ENCODE results near the gene TMUB1. TPM values are rescaled to one million over a fixed set of nuclear protein-coding genes. Genes with fewer than 3 reads are reported as not detected.
"Not testable (repeated sequence)": the region's sequence is repeated elsewhere in the genome, so short reads cannot be mapped to it uniquely, and the experiment has no call there.

TMUB1 gene
- total and polyA plus RNA-seq, 8 donors: 12.7 to 86.8 (median 63.6) TPM

GRCh38 chr7:151046603-151047573, 36.4 kb downstream of the TMUB1 start:
- intact Hi-C loops (cut with DNase I; ENCODE audit: low total_unique reads): no loop called here
- peak in 1 of 2 donors; percentile 75 for DNase-seq

DNA sequence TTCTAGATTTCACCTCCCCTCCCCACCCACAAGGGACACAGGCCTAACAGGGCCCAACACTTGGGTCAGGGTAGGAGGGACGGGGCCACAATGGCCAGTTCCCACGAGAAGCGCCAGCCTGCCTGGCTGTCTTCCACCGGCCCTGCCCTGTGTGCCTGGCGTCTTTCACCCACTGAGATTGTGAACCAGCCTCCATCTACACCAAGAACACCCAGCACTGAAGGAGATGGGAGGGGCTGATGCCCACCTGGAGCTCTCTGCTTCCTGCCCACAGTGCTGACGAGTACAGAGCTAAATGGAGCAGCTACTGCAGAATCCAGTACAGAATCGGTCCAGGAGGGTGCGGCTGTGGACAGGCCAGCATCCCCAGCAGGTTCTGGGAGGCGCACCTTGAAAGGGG, 37.3 kb downstream of the TMUB1 start:
- intact Hi-C loops (cut with DNase I; ENCODE audit: low total_unique reads): no loop called here
- Histone ChIP-seq H3K9me3 (no peaks in the 10 kb centered on the region), H3K36me3 (peaks cover 6 to 54% (median 45%) of the 10 kb centered on the region in 4 donors), H3K4me1 (peaks cover 6 to 21% (median 13%) of the 10 kb centered on the region in 4 donors), H3K27me3 (peaks cover 0 to 12% (median 8%) of the 10 kb centered on the region in 3 donors), H3K27ac (no peak overlapping the region), H3K4me3 (no peak overlapping the region)
- DNase-seq: no peak
- TF ChIP-seq CTCF (IDR thresholded peaks at IDR 0.05) (no peak), POLR2AphosphoS5 (IDR thresholded peaks at IDR 0.05) (no peak), EP300 (IDR thresholded peaks at IDR 0.05) (no peak), POLR2A (IDR thresholded peaks at IDR 0.05) (no peak)
- WGBS, 5 donors: 70 to 79% (median 74%) methylated on average over 9 of the region's 9 CpGs

More at GRCh38 chr7:151046603-151047573, 36.4 kb downstream of the TMUB1 start:
- peaks cover 0 to 22% (median 11%) of the 10 kb centered on the region in 3 donors for H3K27me3 ChIP-seq
- peaks cover 6 to 30% (median 21%) of the 10 kb centered on the region in 4 donors for H3K4me1 ChIP-seq
- WGBS, 5 donors: 39 to 57% (median 42%) methylated on average over 12 to 14 of the region's 14 CpGs
- H3K27ac ChIP-seq: no peak overlapping the region
- peaks cover 6 to 45% (median 37%) of the 10 kb centered on the region in 4 donors for H3K36me3 ChIP-seq
- H3K9me3 ChIP-seq: no peaks in the 10 kb centered on the region
- no peak overlapping the region for H3K4me3 ChIP-seq
- TF ChIP-seq POLR2A (IDR thresholded peaks at IDR 0.05): no peak
- TF ChIP-seq EP300 (IDR thresholded peaks at IDR 0.05): no peak
- no peak for TF ChIP-seq POLR2AphosphoS5 (IDR thresholded peaks at IDR 0.05)
- no peak for TF ChIP-seq CTCF (IDR thresholded peaks at IDR 0.05)

DNA sequence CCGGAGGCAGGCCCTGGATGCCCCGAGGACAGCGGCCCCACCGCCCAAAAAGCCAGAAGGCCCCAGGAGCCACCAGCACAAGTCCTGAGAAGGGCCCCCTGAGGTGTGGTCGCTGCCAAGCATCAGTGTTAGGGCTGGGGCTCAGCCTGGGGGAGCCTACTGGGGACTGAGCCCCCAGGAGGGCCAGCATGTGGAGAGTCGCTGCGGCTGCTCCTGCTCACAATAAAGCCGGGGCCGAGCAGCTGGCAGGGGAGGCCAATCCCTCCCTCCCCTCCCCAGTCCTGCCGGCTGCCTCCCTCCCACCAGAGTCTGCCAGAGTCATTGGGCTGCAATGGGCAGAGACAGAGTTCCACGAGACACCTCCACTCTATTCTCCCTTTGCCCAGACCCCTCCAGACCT, 38.0 kb downstream of the TMUB1 start:
- Histone ChIP-seq H3K36me3 (peaks cover 6 to 56% (median 47%) of the 10 kb centered on the region in 4 donors), H3K4me3 (no peak overlapping the region), H3K4me1 (peaks cover 5 to 17% (median 9%) of the 10 kb centered on the region in 4 donors), H3K27ac (no peak overlapping the region), H3K9me3 (no peaks in the 10 kb centered on the region), H3K27me3 (peaks cover 0 to 5% (median under 1%) of the 10 kb centered on the region in 3 donors)
- intact Hi-C loops (cut with DNase I; ENCODE audit: low total_unique reads): no loop called here
- no peak for TF ChIP-seq POLR2AphosphoS5 (IDR thresholded peaks at IDR 0.05)
- WGBS, 5 donors: 83 to 94% (median 89%) methylated on average over 2 to 11 of the region's 11 CpGs
- DNase-seq: no peak

DNA sequence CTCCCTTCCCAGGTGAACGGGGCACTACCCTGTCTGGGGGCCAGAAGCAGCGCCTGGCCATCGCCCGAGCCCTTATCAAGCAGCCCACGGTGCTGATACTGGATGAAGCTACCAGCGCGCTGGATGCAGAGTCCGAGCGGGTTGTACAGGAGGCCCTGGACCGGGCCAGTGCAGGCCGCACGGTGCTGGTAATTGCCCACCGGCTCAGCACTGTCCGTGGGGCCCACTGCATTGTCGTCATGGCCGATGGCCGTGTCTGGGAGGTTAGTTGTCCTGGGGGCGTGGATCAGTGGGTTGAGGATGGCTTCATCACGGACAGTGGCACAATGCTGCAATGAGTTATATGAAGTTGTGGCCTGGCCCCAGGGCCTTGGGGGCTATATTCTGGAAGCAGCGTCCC, 39.3 kb downstream of the TMUB1 start:
- Histone ChIP-seq H3K9me3 (no peaks in the 10 kb centered on the region), H3K27me3 (no peaks in the 10 kb centered on the region), H3K4me3 (no peak overlapping the region), H3K4me1 (peaks cover 13 to 27% (median 20%) of the 10 kb centered on the region in 4 donors), H3K36me3 (peaks cover 6 to 56% (median 47%) of the 10 kb centered on the region in 4 donors), H3K27ac (no peak overlapping the region)
- TF ChIP-seq POLR2A (IDR thresholded peaks at IDR 0.05) (no peak), CTCF (IDR thresholded peaks at IDR 0.05) (no peak), POLR2AphosphoS5 (IDR thresholded peaks at IDR 0.05) (no peak), EP300 (IDR thresholded peaks at IDR 0.05) (no peak)
- 90 to 94% (median 93%) methylated on average over 19 to 20 of the region's 20 CpGs for WGBS, 5 donors
- no peak for DNase-seq
- intact Hi-C loops (cut with DNase I; ENCODE audit: low total_unique reads): no loop called here

GRCh38 chr7:151043449-151043848, 39.8 kb downstream of the TMUB1 start:
- H3K9me3 ChIP-seq; intact Hi-C loops (cut with DNase I; ENCODE audit: low total_unique reads); H3K27me3 ChIP-seq; DNase-seq; H3K27ac ChIP-seq; H3K4me3 ChIP-seq: not testable (repeated sequence)
- Histone ChIP-seq H3K4me1 (peaks cover 18 to 33% (median 25%) of the 10 kb centered on the region in 4 donors), H3K36me3 (peaks cover 6 to 56% (median 47%) of the 10 kb centered on the region in 4 donors)
- WGBS, 5 donors: 84 to 93% (median 91%) methylated on average over 8 to 10 of the region's 10 CpGs
